GM23338 (cell line): Measurements from ENCODE around the gene DHX40. TPM values are rescaled to one million over a fixed set of nuclear protein-coding genes. Genes with fewer than 3 reads are reported as not detected.

Source experiments
- ATAC-seq: fragments of 200-7000 bp; cut with Tn5 transposase; 3 replicates; pipeline ENCODE4 v1.9.1; 2020
- DNase-seq: peaks from one replicate; pipeline ENCODE4 v3.0.0-alpha.2; 2015; ENCODE audit warnings: low spot score
- H2AFZ ChIP-seq: fragments of 200-600 bp; sonication (generic); 2 replicates; pipeline ENCODE4 v1.8.0; 2016; ENCODE audit warnings: antibody characterized with exemption, mild to moderate bottlenecking, moderate library complexity
- H3F3A ChIP-seq: fragments of 200-600 bp; sonication (generic); replicated peaks from 2 replicates; pipeline ENCODE4 v1.8.0; 2017; ENCODE audit warnings: antibody characterized with exemption, mixed run types, low read depth
- H3K27ac ChIP-seq: fragments of 200-600 bp; sonication (generic); 2 replicates; pipeline ENCODE4 v1.6.1; 2016; ENCODE audit warnings: low read depth
- H3K27me3 ChIP-seq: fragments of 200-600 bp; sonication (generic); 2 replicates; pipeline ENCODE4 v1.8.0; 2016; ENCODE audit warnings: mild to moderate bottlenecking, mixed run types, moderate library complexity; ENCODE audit not compliant: insufficient read depth
- H3K36me3 ChIP-seq: fragments of 200-600 bp; sonication (generic); 2 replicates; pipeline ENCODE4 v1.8.0; 2016; ENCODE audit warnings: mild to moderate bottlenecking; ENCODE audit not compliant: insufficient read depth
- H3K4me1 ChIP-seq: fragments of 200-600 bp; sonication (generic); 2 replicates; pipeline ENCODE4 v1.8.0; 2016; ENCODE audit warnings: mild to moderate bottlenecking, moderate library complexity; ENCODE audit not compliant: insufficient read depth
- H3K4me2 ChIP-seq: fragments of 200-600 bp; sonication (generic); 2 replicates; pipeline ENCODE4 v1.7.1; 2017; ENCODE audit warnings: mixed run types
- H3K4me3 ChIP-seq: fragments of 200-600 bp; sonication (generic); 2 replicates; pipeline ENCODE4 v1.6.1; 2016; ENCODE audit warnings: mixed run types
- H3K79me2 ChIP-seq: fragments of 200-600 bp; sonication (generic); replicated peaks from 2 replicates; pipeline ENCODE4 v1.8.0; 2017; ENCODE audit warnings: mild to moderate bottlenecking; ENCODE audit not compliant: insufficient read depth
- H3K9me2 ChIP-seq: fragments of 200-600 bp; sonication (generic); 2 replicates; pipeline ENCODE4 v1.8.0; 2017; ENCODE audit not compliant: insufficient read depth
- H4K20me1 ChIP-seq: fragments of 200-600 bp; sonication (generic); replicated peaks from 2 replicates; pipeline ENCODE4 v1.8.0; 2017; ENCODE audit warnings: mild to moderate bottlenecking; ENCODE audit not compliant: insufficient read depth
- H3K27ac Mint-ChIP-seq: 2 replicates; pipeline ENCODE4 v1.8.0; 2020; ENCODE audit warnings: inconsistent platforms, mild to moderate bottlenecking, moderate library complexity, mixed read lengths
- H3K27me3 Mint-ChIP-seq: 3 replicates; pipeline ENCODE4 v1.8.0; 2022; ENCODE audit warnings: low read depth, mild to moderate bottlenecking, moderate library complexity, mixed read lengths, inconsistent platforms; ENCODE audit not compliant: insufficient read depth, poor library complexity
- H3K36me3 Mint-ChIP-seq: 3 replicates; pipeline ENCODE4 v1.8.0; 2021; ENCODE audit warnings: low read depth, mild to moderate bottlenecking, inconsistent platforms, moderate library complexity, mixed read lengths
- H3K4me1 Mint-ChIP-seq: 3 replicates; pipeline ENCODE4 v1.8.0; 2020; ENCODE audit warnings: mild to moderate bottlenecking, inconsistent platforms, mixed read lengths
- H3K4me3 Mint-ChIP-seq: 3 replicates; pipeline ENCODE4 v1.8.0; 2021; ENCODE audit warnings: moderate library complexity, mild to moderate bottlenecking, inconsistent platforms, mixed read lengths
- H3K9me3 Mint-ChIP-seq: 3 replicates; pipeline ENCODE4 v1.8.0; 2020; ENCODE audit warnings: moderate library complexity, mild to moderate bottlenecking, inconsistent platforms, mixed read lengths
- CREB1 ChIP-seq: fragments of 250-450 bp; sonication (Bioruptor Pico); IDR thresholded peaks from 2 replicates; pipeline ENCODE4 v1.5.0; 2020; ENCODE audit warnings: low read depth, mild to moderate bottlenecking, moderate library complexity
- EZH2 ChIP-seq: fragments of 200-600 bp; sonication (generic); IDR thresholded peaks from one replicate; pipeline ENCODE4 v1.8.0; 2017; ENCODE audit warnings: antibody characterized with exemption, mild to moderate bottlenecking, low read depth; ENCODE audit not compliant: unreplicated experiment
- EZH2phosphoT487 ChIP-seq: fragments of 200-600 bp; sonication (generic); IDR thresholded peaks from one replicate; pipeline ENCODE4 v1.8.1; 2018; ENCODE audit warnings: antibody characterized with exemption; ENCODE audit not compliant: unreplicated experiment
- JUNB ChIP-seq: IDR thresholded peaks from one replicate; pipeline ENCODE4 v1.6.1; 2016; ENCODE audit warnings: antibody characterized with exemption; ENCODE audit not compliant: unreplicated experiment
- NANOG ChIP-seq: IDR thresholded peaks from 2 replicates; pipeline ENCODE4 v1.6.1; 2016; ENCODE audit warnings: antibody characterized with exemption, borderline replicate concordance
- POLR2AphosphoS5 ChIP-seq: IDR thresholded peaks from 2 replicates; pipeline ENCODE4 v1.6.1; 2016; ENCODE audit warnings: antibody characterized with exemption, low read depth
- ZNF114 ChIP-seq: fragments of 250-450 bp; sonication (Bioruptor Pico); IDR thresholded peaks from 2 replicates; pipeline ENCODE4 v1.5.0; 2020; ENCODE audit warnings: mild to moderate bottlenecking, moderate library complexity
- ZNF331 ChIP-seq: fragments of 250-450 bp; sonication (Bioruptor Pico); IDR thresholded peaks from 2 replicates; pipeline ENCODE4 v1.5.0; 2020; ENCODE audit warnings: low read depth, mild to moderate bottlenecking, moderate library complexity
- polyA plus RNA-seq: library from polyadenylated mRNA; unstranded; fragments of >200 nt; fragmentation: Nextera tagmentation; extraction: Ambion mirVana; gene quantifications from 2 replicates; pipeline ENCODE4 v1.2.1, GENCODE V29; 2016
- total RNA-seq: library from RNA; depleted of rRNA; stranded (reverse); fragments of >200 nt; shearing (Covaris generic); gene quantifications from 2 replicates; pipeline ENCODE4 v1.2.3, GENCODE V29; 2014
- TF ChIP-seq, protein P1 (sequence below): IDR thresholded peaks from one replicate; pipeline ENCODE4 v1.6.1; 2018; ENCODE audit warnings: antibody characterized with exemption; ENCODE audit not compliant: unreplicated experiment
- TF ChIP-seq, protein P2 (sequence below): IDR thresholded peaks from 2 replicates; pipeline ENCODE4 v1.6.1; 2016; ENCODE audit warnings: antibody characterized with exemption
- TF ChIP-seq, protein P3 (sequence below), 2 experiments: fragments of 200-600 bp in 1 of 2; sonication (generic) in 1 of 2; conservative IDR thresholded peaks; 2 replicates each; pipeline versions ENCODE4 v1.5.1 to v1.6.1; 2016 to 2017; ENCODE audit warnings: antibody characterized with exemption in 2 of 2, low read depth in 2 of 2, mild to moderate bottlenecking in 2 of 2, moderate library complexity in 1 of 2

The DHX40 gene
- total and polyA plus RNA-seq, 2 experiments from 2014 or later = 14.5 to 38.2 TPM

DNA sequence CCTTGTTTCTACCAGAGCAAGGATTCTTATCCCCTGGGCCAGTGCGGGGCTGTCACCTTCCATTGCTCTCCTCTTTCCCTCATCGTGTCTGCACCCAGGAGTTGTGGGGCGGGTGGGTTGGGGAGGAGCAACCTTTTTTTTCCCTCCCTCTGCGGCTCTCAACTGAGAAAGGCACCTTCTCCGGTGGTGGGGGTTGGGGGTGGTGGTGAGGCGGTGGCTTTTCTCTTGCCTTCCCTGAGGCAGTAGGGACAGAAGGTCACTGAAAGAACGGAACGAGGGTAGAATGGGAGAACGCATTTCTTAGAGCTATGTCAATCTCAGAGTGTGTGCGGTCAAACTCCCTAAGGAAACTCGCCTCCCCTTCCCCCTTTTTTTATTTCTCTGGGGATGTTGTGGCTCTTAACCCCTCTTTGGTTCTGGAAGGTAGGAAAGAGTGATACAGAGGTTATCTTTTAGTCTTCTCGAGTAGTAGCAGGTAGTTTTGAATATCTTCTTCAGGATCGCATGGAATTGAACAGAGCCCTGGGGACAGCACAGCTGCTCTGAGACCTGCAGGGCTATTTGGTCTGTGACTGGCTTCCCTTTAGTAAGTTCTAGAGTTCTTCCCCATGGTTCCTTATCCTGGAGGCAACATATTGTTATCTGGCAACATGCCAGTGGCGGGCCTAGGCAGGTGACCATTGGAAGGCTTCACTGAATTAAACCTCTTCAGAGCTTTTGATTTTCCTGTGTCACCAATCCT, 55.3 kb downstream of the DHX40 start:
- peaks cover 40% of the 10 kb centered on the region for H3K4me1 Mint-ChIP-seq
- peaks cover 28% of the 10 kb centered on the region for H3K4me1 ChIP-seq
- no peaks in the 10 kb centered on the region for H3K36me3 ChIP-seq
- peak overlapping the region; percentile 77 for H3K4me2 ChIP-seq
- DNase-seq (peak; percentile 50), ATAC-seq (peak; percentile 11)
- peak overlapping the region; percentile 95 for H3K4me3 ChIP-seq
- peaks cover 41% of the 10 kb centered on the region for H4K20me1 ChIP-seq
- no peak for TF ChIP-seq POLR2AphosphoS5
- TF ChIP-seq CREB1 (CRISPR knock-in tag) = no peak
- no peak for TF ChIP-seq EZH2phosphoT487
- H3K4me3 Mint-ChIP-seq = peak overlapping the region; percentile 85
- no peaks in the 10 kb centered on the region; the same call in 2 of the 3 replicates for H3K36me3 Mint-ChIP-seq
- H3K79me2 ChIP-seq = peaks cover 58% of the 10 kb centered on the region
- H3K27me3 ChIP-seq = no peaks in the 10 kb centered on the region
- peak overlapping the region; percentile 100 for H3K27ac Mint-ChIP-seq
- H2AFZ ChIP-seq = no peak overlapping the region
- peaks cover 12% of the 10 kb centered on the region for H3K27me3 Mint-ChIP-seq
- no peaks in the 10 kb centered on the region for H3K9me2 ChIP-seq
- H3K9me3 Mint-ChIP-seq = no peaks in the 10 kb centered on the region; the same call in 2 of the 3 replicates
- H3F3A ChIP-seq = no peaks in the 10 kb centered on the region
- H3K27ac ChIP-seq = peak overlapping the region; percentile 96; the same call in 1 of the 2 replicates

DNA sequence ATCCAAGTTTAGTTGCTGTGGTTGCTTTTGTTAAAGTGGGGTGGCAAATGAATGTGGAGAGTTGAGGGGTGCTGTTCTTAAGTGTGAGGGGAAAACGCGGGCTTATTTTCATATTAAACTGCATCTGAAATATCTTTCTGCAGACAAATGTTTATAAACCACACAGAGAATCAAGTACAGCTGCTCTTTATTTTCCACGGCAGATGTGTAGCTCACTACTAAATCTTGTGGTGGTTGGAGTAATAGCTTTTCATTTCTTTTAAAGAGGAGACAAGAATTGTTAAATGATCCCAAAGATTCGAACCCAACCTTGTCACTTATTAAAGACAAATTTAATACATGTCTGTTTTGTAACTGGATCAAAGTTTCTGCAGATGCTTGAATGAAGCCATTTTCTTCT, 56.4 kb downstream of the DHX40 start:
- ATAC-seq (no peak), DNase-seq (no peak)
- Histone ChIP-seq H3K79me2 (peaks cover 69% of the 10 kb centered on the region), H3K9me2 (no peaks in the 10 kb centered on the region), H3K27me3 (no peaks in the 10 kb centered on the region), H4K20me1 (peaks cover 52% of the 10 kb centered on the region), H3F3A (no peaks in the 10 kb centered on the region), H3K4me3 (peak overlapping the region; percentile 95), H3K4me2 (peak overlapping the region; percentile 77), H3K4me1 (peaks cover 28% of the 10 kb centered on the region), H3K36me3 (no peaks in the 10 kb centered on the region), H3K27ac (no peak overlapping the region), H2AFZ (no peak overlapping the region)
- H3K4me3 Mint-ChIP-seq = peak overlapping the region; percentile 85
- peaks cover 37% of the 10 kb centered on the region for H3K4me1 Mint-ChIP-seq
- no peaks in the 10 kb centered on the region; the same call in 2 of the 3 replicates for H3K36me3 Mint-ChIP-seq
- no peaks in the 10 kb centered on the region; the same call in 2 of the 3 replicates for H3K9me3 Mint-ChIP-seq
- H3K27me3 Mint-ChIP-seq = peaks cover 12% of the 10 kb centered on the region
- peak overlapping the region; percentile 1; the same call in 1 of the 2 replicates for H3K27ac Mint-ChIP-seq
- TF ChIP-seq, protein P1, sequence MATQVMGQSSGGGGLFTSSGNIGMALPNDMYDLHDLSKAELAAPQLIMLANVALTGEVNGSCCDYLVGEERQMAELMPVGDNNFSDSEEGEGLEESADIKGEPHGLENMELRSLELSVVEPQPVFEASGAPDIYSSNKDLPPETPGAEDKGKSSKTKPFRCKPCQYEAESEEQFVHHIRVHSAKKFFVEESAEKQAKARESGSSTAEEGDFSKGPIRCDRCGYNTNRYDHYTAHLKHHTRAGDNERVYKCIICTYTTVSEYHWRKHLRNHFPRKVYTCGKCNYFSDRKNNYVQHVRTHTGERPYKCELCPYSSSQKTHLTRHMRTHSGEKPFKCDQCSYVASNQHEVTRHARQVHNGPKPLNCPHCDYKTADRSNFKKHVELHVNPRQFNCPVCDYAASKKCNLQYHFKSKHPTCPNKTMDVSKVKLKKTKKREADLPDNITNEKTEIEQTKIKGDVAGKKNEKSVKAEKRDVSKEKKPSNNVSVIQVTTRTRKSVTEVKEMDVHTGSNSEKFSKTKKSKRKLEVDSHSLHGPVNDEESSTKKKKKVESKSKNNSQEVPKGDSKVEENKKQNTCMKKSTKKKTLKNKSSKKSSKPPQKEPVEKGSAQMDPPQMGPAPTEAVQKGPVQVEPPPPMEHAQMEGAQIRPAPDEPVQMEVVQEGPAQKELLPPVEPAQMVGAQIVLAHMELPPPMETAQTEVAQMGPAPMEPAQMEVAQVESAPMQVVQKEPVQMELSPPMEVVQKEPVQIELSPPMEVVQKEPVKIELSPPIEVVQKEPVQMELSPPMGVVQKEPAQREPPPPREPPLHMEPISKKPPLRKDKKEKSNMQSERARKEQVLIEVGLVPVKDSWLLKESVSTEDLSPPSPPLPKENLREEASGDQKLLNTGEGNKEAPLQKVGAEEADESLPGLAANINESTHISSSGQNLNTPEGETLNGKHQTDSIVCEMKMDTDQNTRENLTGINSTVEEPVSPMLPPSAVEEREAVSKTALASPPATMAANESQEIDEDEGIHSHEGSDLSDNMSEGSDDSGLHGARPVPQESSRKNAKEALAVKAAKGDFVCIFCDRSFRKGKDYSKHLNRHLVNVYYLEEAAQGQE = no peak
- TF ChIP-seq, protein P2, sequence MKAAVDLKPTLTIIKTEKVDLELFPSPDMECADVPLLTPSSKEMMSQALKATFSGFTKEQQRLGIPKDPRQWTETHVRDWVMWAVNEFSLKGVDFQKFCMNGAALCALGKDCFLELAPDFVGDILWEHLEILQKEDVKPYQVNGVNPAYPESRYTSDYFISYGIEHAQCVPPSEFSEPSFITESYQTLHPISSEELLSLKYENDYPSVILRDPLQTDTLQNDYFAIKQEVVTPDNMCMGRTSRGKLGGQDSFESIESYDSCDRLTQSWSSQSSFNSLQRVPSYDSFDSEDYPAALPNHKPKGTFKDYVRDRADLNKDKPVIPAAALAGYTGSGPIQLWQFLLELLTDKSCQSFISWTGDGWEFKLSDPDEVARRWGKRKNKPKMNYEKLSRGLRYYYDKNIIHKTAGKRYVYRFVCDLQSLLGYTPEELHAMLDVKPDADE = no peak
- TF ChIP-seq POLR2AphosphoS5 (no peak), JUNB (no peak), EZH2 (no peak), NANOG (no peak), ZNF114 (CRISPR knock-in tag) (no peak), EZH2phosphoT487 (no peak), CREB1 (CRISPR knock-in tag) (no peak), ZNF331 (no peak)
- TF ChIP-seq, protein P3, sequence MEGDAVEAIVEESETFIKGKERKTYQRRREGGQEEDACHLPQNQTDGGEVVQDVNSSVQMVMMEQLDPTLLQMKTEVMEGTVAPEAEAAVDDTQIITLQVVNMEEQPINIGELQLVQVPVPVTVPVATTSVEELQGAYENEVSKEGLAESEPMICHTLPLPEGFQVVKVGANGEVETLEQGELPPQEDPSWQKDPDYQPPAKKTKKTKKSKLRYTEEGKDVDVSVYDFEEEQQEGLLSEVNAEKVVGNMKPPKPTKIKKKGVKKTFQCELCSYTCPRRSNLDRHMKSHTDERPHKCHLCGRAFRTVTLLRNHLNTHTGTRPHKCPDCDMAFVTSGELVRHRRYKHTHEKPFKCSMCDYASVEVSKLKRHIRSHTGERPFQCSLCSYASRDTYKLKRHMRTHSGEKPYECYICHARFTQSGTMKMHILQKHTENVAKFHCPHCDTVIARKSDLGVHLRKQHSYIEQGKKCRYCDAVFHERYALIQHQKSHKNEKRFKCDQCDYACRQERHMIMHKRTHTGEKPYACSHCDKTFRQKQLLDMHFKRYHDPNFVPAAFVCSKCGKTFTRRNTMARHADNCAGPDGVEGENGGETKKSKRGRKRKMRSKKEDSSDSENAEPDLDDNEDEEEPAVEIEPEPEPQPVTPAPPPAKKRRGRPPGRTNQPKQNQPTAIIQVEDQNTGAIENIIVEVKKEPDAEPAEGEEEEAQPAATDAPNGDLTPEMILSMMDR (conservative IDR thresholded peaks at IDR 0.05; ENCODE audit: low read depth in 2 of 2) = no peak
